DND-41 (cell line): ENCODE data around the gene CCNC.
A peak's percentile ranks its signal among the peaks of the same experiment; 100 is the strongest.

Experiments used
- ATAC-seq: fragments of 200-7000 bp; cut with Tn5 transposase; 3 replicates; pipeline ENCODE4 v1.9.1; 2021; ENCODE audit warnings: low read depth; ENCODE audit not compliant: insufficient read depth
- DNase-seq: peaks from one replicate; pipeline ENCODE4 v3.0.0-alpha.2; 2020
- H2AFZ ChIP-seq: 2 replicates; pipeline ENCODE4 v1.6.0; 2012; ENCODE audit warnings: low read depth, low read length
- H3K27ac ChIP-seq: 2 replicates; pipeline ENCODE4 v1.5.1; 2012; ENCODE audit warnings: low read length, inconsistent platforms
- H3K27me3 ChIP-seq: fragments of 200-600 bp; sonication (generic); 2 replicates; pipeline ENCODE4 v1.6.0; 2012; ENCODE audit warnings: low read length, mild to moderate bottlenecking, inconsistent platforms; ENCODE audit not compliant: insufficient read depth, poor library complexity
- H3K36me3 ChIP-seq: 2 replicates; pipeline ENCODE4 v1.5.1; 2012; ENCODE audit warnings: low read length, inconsistent platforms; ENCODE audit not compliant: insufficient read depth
- H3K4me1 ChIP-seq: 2 replicates; pipeline ENCODE4 v1.5.1; 2012; ENCODE audit warnings: mild to moderate bottlenecking, low read length; ENCODE audit not compliant: insufficient read depth
- H3K4me2 ChIP-seq: 2 replicates; pipeline ENCODE4 v1.6.0; 2012; ENCODE audit warnings: mild to moderate bottlenecking, moderate library complexity, low read length, inconsistent platforms; ENCODE audit not compliant: insufficient read depth
- H3K4me3 ChIP-seq, 2 experiments: fragments of 200-600 bp in 1 of 2; shearing (Covaris generic) in 1 of 2; 2 replicates each; pipeline ENCODE4 v1.5.1; 2012 to 2016; ENCODE audit warnings: inconsistent platforms in 2 of 2, low read length in 2 of 2, mild to moderate bottlenecking in 2 of 2, low read depth in 1 of 2, moderate library complexity in 1 of 2
- H3K79me2 ChIP-seq: 2 replicates; pipeline ENCODE4 v1.6.0; 2012; ENCODE audit warnings: low read length, inconsistent platforms; ENCODE audit not compliant: insufficient read depth
- H3K9ac ChIP-seq: 2 replicates; pipeline ENCODE4 v1.6.0; 2012; ENCODE audit warnings: low read depth, mild to moderate bottlenecking, inconsistent platforms, low read length, moderate library complexity
- H3K9me3 ChIP-seq: 2 replicates; pipeline ENCODE4 v1.5.1; 2012; ENCODE audit warnings: low read length, moderate library complexity, mild to moderate bottlenecking, inconsistent platforms; ENCODE audit not compliant: insufficient read depth, severe bottlenecking
- H4K20me1 ChIP-seq: 2 replicates; pipeline ENCODE4 v1.6.0; 2012; ENCODE audit warnings: low read length; ENCODE audit not compliant: insufficient read depth
- EZH2 ChIP-seq: IDR thresholded peaks from 3 replicates; pipeline ENCODE4 v1.6.1; 2012; ENCODE audit warnings: borderline replicate concordance, low read depth, mild to moderate bottlenecking, moderate library complexity, low read length, inconsistent platforms; ENCODE audit not compliant: severe bottlenecking
- TF ChIP-seq, protein P1 (sequence below): IDR thresholded peaks from 2 replicates; pipeline ENCODE4 v1.5.1; 2012; ENCODE audit warnings: borderline replicate concordance, low read length, moderate library complexity, mild to moderate bottlenecking; ENCODE audit not compliant: poor library complexity, severe bottlenecking; ENCODE audit errors: extremely low read depth

Gene CCNC

DNA sequence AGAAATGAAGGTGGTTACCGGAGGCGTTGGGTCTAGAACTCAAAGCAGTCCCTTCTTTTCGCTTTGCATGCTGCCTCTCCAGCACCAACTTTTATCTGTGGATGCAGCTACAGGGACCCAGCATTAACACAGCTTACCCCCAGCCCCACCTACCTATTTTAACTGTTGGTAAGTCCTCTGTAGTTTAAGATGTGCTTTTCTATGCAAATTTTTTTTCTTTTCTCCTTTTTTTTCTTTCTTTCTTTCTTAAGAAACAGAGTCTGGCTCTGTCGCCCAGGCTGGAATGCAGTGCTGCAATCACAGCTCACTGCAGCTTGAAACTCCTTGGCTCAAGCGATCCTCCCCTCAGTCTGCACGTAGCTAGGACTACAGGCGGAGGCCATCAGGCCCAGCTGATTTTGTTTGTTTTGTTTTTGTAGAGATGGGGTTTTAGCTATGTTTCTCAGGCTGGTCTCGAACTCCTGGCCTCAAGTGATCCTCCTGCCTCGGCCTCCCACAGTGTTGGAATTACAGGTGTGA is 46.8 kb downstream of the CCNC start:
- Histone ChIP-seq H3K9me3 (no peaks in the 10 kb centered on the region), H3K4me3 (peak overlapping the region; percentile 35 to 70; a peak in 3 of 4 replicates), H3K36me3 (no peaks in the 10 kb centered on the region; the same call in 1 of the 2 replicates), H3K4me2 (peak overlapping the region; percentile 66), H3K4me1 (peaks cover 16% of the 10 kb centered on the region), H2AFZ (peak overlapping the region; percentile 94), H3K27me3 (no peaks in the 10 kb centered on the region), H3K79me2 (no peaks in the 10 kb centered on the region; the same call in 1 of the 2 replicates), H4K20me1 (no peaks in the 10 kb centered on the region), H3K9ac (peak overlapping the region; percentile 62), H3K27ac (peak overlapping the region; percentile 74)
- peak; percentile 48 for ATAC-seq
- TF ChIP-seq EZH2, result no peak
- TF ChIP-seq, protein P1, sequence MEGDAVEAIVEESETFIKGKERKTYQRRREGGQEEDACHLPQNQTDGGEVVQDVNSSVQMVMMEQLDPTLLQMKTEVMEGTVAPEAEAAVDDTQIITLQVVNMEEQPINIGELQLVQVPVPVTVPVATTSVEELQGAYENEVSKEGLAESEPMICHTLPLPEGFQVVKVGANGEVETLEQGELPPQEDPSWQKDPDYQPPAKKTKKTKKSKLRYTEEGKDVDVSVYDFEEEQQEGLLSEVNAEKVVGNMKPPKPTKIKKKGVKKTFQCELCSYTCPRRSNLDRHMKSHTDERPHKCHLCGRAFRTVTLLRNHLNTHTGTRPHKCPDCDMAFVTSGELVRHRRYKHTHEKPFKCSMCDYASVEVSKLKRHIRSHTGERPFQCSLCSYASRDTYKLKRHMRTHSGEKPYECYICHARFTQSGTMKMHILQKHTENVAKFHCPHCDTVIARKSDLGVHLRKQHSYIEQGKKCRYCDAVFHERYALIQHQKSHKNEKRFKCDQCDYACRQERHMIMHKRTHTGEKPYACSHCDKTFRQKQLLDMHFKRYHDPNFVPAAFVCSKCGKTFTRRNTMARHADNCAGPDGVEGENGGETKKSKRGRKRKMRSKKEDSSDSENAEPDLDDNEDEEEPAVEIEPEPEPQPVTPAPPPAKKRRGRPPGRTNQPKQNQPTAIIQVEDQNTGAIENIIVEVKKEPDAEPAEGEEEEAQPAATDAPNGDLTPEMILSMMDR, result no peak
- DNase-seq, result no peak

DNA sequence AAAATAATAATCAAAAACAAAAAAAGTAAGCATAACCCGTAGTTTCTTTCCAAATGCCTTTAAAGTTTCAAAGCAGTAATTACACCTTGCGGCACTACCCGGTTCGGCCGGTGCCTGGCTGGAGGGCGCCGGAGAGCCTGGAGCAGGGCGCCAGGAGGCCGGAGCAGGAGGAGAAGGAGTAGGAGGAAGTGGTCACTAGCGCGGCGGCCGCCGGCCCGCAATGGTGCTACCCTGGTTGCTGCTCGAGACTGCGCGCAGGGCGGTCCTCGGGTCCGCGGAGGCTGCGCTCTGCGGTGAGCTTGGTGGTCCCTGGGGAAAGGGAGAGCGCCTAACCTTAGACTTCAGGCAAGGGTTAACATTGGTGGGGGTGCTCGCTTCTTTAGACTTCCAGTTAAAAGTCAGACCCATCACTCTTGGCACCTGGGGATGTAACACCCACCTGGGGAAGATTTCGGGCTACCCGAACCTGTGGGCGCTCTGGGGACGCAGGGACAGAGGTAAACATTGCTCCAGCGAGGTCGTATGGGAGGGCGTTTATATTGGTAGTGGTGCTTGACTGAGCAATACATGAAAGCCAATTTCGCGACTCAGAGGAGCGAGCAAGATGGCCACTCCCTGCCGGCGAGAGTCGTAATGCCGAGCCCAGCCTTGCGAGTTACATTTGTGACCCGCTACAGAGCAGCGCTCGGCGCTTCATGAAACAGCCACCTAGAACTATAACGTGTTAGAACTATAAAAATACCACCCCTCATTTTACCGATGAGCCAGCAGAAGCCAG is 47.4 kb downstream of the CCNC start:
- H3K36me3 ChIP-seq, result no peaks in the 10 kb centered on the region; the same call in 1 of the 2 replicates
- H3K9me3 ChIP-seq, result no peaks in the 10 kb centered on the region
- ATAC-seq (peak; percentile 87), DNase-seq (peak; percentile 80)
- no peaks in the 10 kb centered on the region; the same call in 1 of the 2 replicates for H3K79me2 ChIP-seq
- peaks cover 19% of the 10 kb centered on the region for H3K4me1 ChIP-seq
- no peaks in the 10 kb centered on the region for H3K27me3 ChIP-seq
- TF ChIP-seq, protein P1, result peak; percentile 88
- no peak for TF ChIP-seq EZH2
- H3K4me2 ChIP-seq, result peak overlapping the region; percentile 66
- H3K27ac ChIP-seq, result peak overlapping the region; percentile 74
- H2AFZ ChIP-seq, result peak overlapping the region; percentile 94
- H3K4me3 ChIP-seq, result peak overlapping the region; percentile 35 to 70; a peak in 3 of 4 replicates
- H3K9ac ChIP-seq, result peak overlapping the region; percentile 62
- no peaks in the 10 kb centered on the region for H4K20me1 ChIP-seq

DNA sequence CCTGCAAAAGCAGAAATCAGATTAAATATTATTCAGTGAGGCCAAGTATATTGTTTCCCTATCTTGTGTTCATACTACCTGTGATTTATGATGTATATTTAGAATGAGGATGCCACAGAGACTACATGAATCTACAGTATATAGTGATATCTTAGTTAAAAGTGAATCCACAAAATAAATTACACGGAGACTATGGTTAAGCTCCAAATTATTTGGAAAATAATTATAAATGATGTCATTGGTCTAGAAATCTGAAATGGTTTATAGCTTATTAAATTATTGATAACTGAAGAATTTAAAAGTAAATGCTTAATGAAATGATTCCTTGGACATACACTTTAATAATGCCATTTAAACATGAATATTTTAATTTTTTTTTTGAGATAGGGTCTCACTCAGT is 49.0 kb downstream of the CCNC start:
- Histone ChIP-seq H3K9me3 (no peaks in the 10 kb centered on the region), H3K4me1 (peaks cover 22% of the 10 kb centered on the region), H3K4me2 (no peak overlapping the region), H4K20me1 (no peaks in the 10 kb centered on the region), H2AFZ (no peak overlapping the region), H3K4me3 (no peak overlapping the region), H3K27ac (no peak overlapping the region), H3K36me3 (no peaks in the 10 kb centered on the region), H3K27me3 (no peaks in the 10 kb centered on the region), H3K9ac (no peak overlapping the region), H3K79me2 (peaks cover 8% of the 10 kb centered on the region)
- ATAC-seq (no peak), DNase-seq (no peak)
- no peak for TF ChIP-seq EZH2
- TF ChIP-seq, protein P1, result no peak
